LNCAP (cell line): ENCODE results near the gene ZSCAN21.

Experiments used
- CTCF ChIP-seq: fragments of 450-650 bp; IDR thresholded peaks from 2 replicates; pipeline ENCODE4 v1.5.1; 2017; ENCODE audit warnings: mild to moderate bottlenecking

ZSCAN21 gene

GRCh38 chr7:100090527-100091410 is 41.2 kb downstream of the ZSCAN21 start:
- no peak for TF ChIP-seq CTCF

DNA sequence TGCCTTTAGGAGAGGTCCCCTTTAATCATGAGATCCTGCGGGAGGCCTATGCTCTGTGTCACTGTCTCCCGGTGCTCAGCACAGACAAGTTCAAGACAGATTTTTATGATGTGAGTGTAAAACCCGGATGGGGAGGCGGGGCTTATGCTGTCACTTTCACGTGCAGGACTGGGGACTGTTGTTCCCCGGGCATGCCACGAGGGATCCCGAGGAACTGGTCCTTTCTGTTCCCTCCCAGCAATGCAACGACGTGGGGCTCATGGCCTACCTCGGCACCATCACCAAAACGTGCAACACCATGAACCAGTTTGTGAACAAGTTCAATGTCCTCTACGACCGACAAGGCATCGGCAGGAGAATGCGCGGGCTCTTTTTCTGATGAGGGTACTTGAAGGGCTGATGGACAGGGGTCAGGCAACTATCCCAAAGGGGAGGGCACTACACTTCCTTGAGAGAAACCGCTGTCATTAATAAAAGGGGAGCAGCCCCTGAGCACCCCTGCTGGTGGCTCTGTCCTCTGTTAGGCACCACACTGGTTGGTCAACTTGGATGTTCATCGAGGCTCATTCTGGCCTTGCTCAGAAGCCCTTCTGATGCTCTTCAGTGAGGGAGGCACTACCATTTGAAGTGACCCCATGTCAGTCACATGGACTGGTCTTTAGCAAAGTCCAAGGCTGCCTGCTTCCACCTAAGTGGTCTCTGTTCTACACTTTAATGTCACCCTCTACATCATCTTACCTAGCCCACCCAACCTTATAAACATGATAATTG is 42.0 kb downstream of the ZSCAN21 start:
- TF ChIP-seq CTCF: no peak

DNA sequence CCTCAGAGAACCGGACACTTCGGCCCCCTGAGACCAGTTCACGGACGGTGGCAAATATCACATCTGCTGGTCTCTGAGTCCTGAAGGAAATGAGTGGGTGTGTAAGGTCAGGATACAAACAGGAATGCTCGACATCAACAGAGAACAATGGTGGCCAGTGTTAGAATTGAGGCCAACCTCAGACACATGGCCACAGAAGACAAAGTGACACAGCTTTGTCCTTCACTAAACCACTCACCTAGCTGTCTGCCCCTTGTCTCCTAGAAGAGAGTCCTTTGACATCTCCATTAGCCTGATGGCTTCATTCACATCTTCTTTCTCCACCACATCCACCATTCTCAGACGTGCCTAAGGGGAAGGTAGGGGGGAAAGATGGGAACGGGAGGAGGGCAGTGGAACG is 43.5 kb downstream of the ZSCAN21 start:
- TF ChIP-seq CTCF: no peak

GRCh38 chr7:100093498-100093897 is 43.9 kb downstream of the ZSCAN21 start:
- TF ChIP-seq CTCF: no peak

GRCh38 chr7:100093925-100094486 is 44.4 kb downstream of the ZSCAN21 start:
- TF ChIP-seq CTCF: no peak

DNA sequence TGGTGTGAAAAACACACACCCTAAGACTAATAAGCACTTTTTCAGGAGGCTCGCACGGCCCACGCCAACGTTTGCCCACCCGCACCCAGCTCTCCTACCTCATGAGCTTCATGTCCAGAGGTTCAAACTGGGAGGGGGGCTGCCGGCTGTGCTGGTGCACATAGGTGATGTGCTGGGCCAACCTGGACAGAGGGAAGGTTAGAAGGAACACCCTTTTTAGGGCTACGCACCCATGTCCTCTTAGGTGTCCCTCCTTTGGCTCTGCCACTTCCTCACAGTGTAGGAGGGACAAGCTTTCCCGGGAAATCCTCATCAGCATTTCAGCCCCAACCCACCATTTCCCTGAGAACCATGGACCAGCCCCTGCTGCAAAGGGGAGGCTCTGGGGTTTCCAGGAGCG is 45.7 kb downstream of the ZSCAN21 start:
- no peak for TF ChIP-seq CTCF

GRCh38 chr7:100095704-100096103 is 46.1 kb downstream of the ZSCAN21 start:
- no peak for TF ChIP-seq CTCF
